Fibroblast of villous mesenchyme (primary cell): Measurements from ENCODE around the gene KCNQ1. TPM values are rescaled to one million over a fixed set of nuclear protein-coding genes. Genes with fewer than 3 reads are reported as not detected.

Experiments
- DNase-seq: peaks from one replicate; pipeline ENCODE4 v3.0.0-alpha.2; 2010; ENCODE audit warnings: low read depth
- H3K4me3 ChIP-seq: 2 replicates; pipeline ENCODE4 v1.5.1; 2011; ENCODE audit warnings: low read depth, mild to moderate bottlenecking, low read length
- CTCF ChIP-seq: IDR thresholded peaks from 2 replicates; pipeline ENCODE4 v1.5.1; 2012; ENCODE audit warnings: low read depth, mild to moderate bottlenecking, low read length; ENCODE audit not compliant: insufficient read depth
- total RNA-seq: library from RNA; depleted of rRNA; stranded (reverse); fragments of >200 nt; gene quantifications from 2 replicates; pipeline ENCODE4 v1.2.3, GENCODE V29; 2012

Gene KCNQ1
- total RNA-seq, 1 donor, result not detected

- no peak for TF ChIP-seq CTCF
- H3K4me3 ChIP-seq, result no peak overlapping the region
- no peak for DNase-seq
Observed at GRCh38 chr11:2449548-2450320, 4.9 kb downstream of the KCNQ1 start.

GRCh38 chr11:2450321-2451041 is 5.7 kb downstream of the KCNQ1 start:
- no peak for TF ChIP-seq CTCF
- no peak overlapping the region for H3K4me3 ChIP-seq
- DNase-seq, result no peak

- TF ChIP-seq CTCF, result no peak
- no peak overlapping the region for H3K4me3 ChIP-seq
- DNase-seq, result no peak
Observed at GRCh38 chr11:2451336-2451735, 6.5 kb downstream of the KCNQ1 start.

- DNase-seq, result no peak
- TF ChIP-seq CTCF, result no peak
- no peak overlapping the region for H3K4me3 ChIP-seq
Observed at GRCh38 chr11:2451916-2452315, 7.1 kb downstream of the KCNQ1 start.

- no peak overlapping the region for H3K4me3 ChIP-seq
- DNase-seq, result no peak
Observed at GRCh38 chr11:2452321-2453012, 7.7 kb downstream of the KCNQ1 start.

GRCh38 chr11:2453436-2453835 is 8.6 kb downstream of the KCNQ1 start:
- TF ChIP-seq CTCF, result no peak

More at GRCh38 chr11:2452321-2453012, 7.7 kb downstream of the KCNQ1 start:
- TF ChIP-seq CTCF, result no peak

More at GRCh38 chr11:2453436-2453835, 8.6 kb downstream of the KCNQ1 start:
- DNase-seq, result no peak
- H3K4me3 ChIP-seq, result no peak overlapping the region
